ENCODE data around the gene ZNF695. TPM values are rescaled to one million over a fixed set of nuclear protein-coding genes. Genes with fewer than 3 reads are reported as not detected.

ZNF695 gene
- total and polyA plus RNA-seq, 9 of the 15 experiments (the other 6 are each of a cell fraction or from before 2014, with no cell fraction given): 8.7 to 15.2 (median 10.9) TPM

- TF ChIP-seq ZBTB40 (IDR thresholded peaks at IDR 0.05) (no peak), ZBTB40 (CRISPR knock-in tag; IDR thresholded peaks at IDR 0.05) (no peak), ZNF77 (CRISPR knock-in tag; IDR thresholded peaks at IDR 0.05) (no peak), HDAC2 (IDR thresholded peaks at IDR 0.05) (no peak), MYBL2 (IDR thresholded peaks at IDR 0.05; ENCODE audit: low read depth) (no peak), MYBL2 (CRISPR knock-in tag; IDR thresholded peaks at IDR 0.05; ENCODE audit: borderline replicate concordance) (no peak), CTCF (IDR thresholded peaks at IDR 0.05 in 2 of 3, conservative IDR thresholded peaks at IDR 0.05 in 1 of 3; ENCODE audit: insufficient read depth in 2 of 3, low read depth in 1 of 3, low read length in 3 of 3) (peak in 1 of 3 experiments; percentile 64; a peak in 2 of 6 replicates), ZNF408 (CRISPR knock-in tag; IDR thresholded peaks at IDR 0.05; ENCODE audit: low read depth) (no peak), KLF13 (tag; IDR thresholded peaks at IDR 0.05; ENCODE audit: borderline replicate concordance, low read depth) (no peak), L3MBTL2 (IDR thresholded peaks at IDR 0.05) (peak; percentile 30; the same call in 1 of the 2 replicates), ARNT (IDR thresholded peaks at IDR 0.05) (no peak), HDAC6 (IDR thresholded peaks at IDR 0.05; ENCODE audit: low read depth, low read length) (no peak), ZSCAN29 (IDR thresholded peaks at IDR 0.05) (no peak), CHD4 (IDR thresholded peaks at IDR 0.05; ENCODE audit: insufficient read depth, insufficient replicate concordance, low read depth, low read length, poor library complexity, severe bottlenecking) (no peak), ZFP1 (CRISPR knock-in tag; IDR thresholded peaks at IDR 0.05) (no peak), THRA (IDR thresholded peaks at IDR 0.05) (no peak)
These were observed 47.7 kb downstream of the ZNF695 start (continued) for GRCh38 chr1:246959944-246960693.

All from K562 (cell line).